Effector memory CD4-positive, alpha-beta T cell (primary cell): Measurements from ENCODE around the gene IFNG-AS1.

Source experiments
- DNase-seq, 3 donors: peaks; one replicate each; pipeline ENCODE4 v3.0.0-alpha.2; 2020
- H3K27ac ChIP-seq: 2 replicates; pipeline ENCODE4 v1.7.0; 2013; ENCODE audit warnings: mild to moderate bottlenecking, low read length, moderate library complexity; ENCODE audit not compliant: insufficient read depth, poor library complexity, severe bottlenecking
- H3K27me3 ChIP-seq: replicated peaks from 2 replicates; pipeline ENCODE4 v1.7.0; 2013; ENCODE audit warnings: mild to moderate bottlenecking, low read length; ENCODE audit not compliant: insufficient read depth, control insufficient read depth, poor library complexity, severe bottlenecking
- H3K36me3 ChIP-seq: 2 replicates; pipeline ENCODE4 v1.7.0; 2013; ENCODE audit warnings: mild to moderate bottlenecking, low read length, moderate library complexity; ENCODE audit not compliant: control insufficient read depth, insufficient read depth
- H3K4me1 ChIP-seq: 2 replicates; pipeline ENCODE4 v1.7.0; 2013; ENCODE audit warnings: low read length, mild to moderate bottlenecking; ENCODE audit not compliant: control insufficient read depth, insufficient read depth, poor library complexity, severe bottlenecking
- H3K4me3 ChIP-seq: 2 replicates; pipeline ENCODE4 v1.7.0; 2013; ENCODE audit warnings: low read length, low read depth, mild to moderate bottlenecking; ENCODE audit not compliant: insufficient read depth, poor library complexity, severe bottlenecking
- H3K9me3 ChIP-seq: 2 replicates; pipeline ENCODE4 v1.7.0; 2013; ENCODE audit warnings: mild to moderate bottlenecking, low read length, moderate library complexity; ENCODE audit not compliant: control insufficient read depth

The IFNG-AS1 gene

DNA sequence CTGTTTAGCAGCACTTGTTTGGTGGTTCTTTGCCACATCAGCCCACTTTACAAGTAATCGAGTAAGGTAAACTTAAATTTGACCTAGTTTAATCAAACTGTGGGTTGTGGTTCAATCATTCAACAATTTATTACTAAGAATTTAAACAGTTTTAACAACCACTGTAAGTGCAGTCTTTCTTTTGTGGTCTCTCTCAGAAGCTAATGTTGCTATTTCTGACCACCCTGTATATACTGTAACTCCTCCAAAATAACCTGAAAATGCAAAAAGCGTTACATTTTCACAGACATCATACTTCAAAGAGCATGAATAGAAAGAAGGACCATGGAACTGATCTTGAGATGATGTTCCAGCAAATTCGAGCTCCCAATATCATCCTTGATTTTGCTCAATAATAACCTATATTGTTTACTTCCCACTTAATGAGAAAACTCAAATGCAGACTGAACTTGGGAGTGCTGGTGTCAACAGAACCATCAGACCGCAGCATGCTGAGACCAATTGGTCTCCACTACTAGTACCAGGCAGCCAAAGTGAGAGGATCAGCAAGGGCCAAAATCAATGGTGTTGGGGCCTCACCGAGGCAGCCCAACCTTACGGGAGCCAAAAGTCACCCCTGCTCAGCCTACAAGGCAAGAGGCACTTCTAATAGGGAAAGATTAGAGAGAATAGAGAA, 22.1 kb downstream of the IFNG-AS1 start:
- DNase-seq: no peak
- no peaks in the 10 kb centered on the region for H3K27me3 ChIP-seq
- no peak overlapping the region for H3K27ac ChIP-seq

DNA sequence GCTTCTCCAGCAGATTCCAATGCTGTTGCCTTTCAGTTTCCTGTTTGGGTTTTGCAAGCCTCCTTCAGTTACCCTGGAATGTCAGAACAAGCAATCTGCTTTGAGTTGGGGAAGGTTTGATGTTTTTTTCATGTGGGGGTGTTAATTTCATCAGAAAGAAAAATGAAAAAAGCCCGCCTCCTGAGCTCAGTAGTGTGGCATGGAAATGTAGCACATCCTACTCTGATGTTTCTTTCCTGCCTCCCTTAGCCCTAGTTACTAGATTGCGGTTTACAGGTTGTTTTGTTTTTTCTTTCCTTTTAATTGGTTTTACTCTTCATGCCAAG, 22.6 kb downstream of the IFNG-AS1 start:
- no peak for DNase-seq
- no peak overlapping the region for H3K27ac ChIP-seq
- H3K4me3 ChIP-seq: no peak overlapping the region
- H3K9me3 ChIP-seq: no peaks in the 10 kb centered on the region
- no peaks in the 10 kb centered on the region for H3K27me3 ChIP-seq
- H3K4me1 ChIP-seq: no peaks in the 10 kb centered on the region
- no peaks in the 10 kb centered on the region for H3K36me3 ChIP-seq

More for the DNA sequence above, 22.1 kb downstream of the IFNG-AS1 start:
- H3K4me3 ChIP-seq: no peak overlapping the region
- no peaks in the 10 kb centered on the region for H3K4me1 ChIP-seq
- H3K9me3 ChIP-seq: no peaks in the 10 kb centered on the region
- H3K36me3 ChIP-seq: no peaks in the 10 kb centered on the region

DNA sequence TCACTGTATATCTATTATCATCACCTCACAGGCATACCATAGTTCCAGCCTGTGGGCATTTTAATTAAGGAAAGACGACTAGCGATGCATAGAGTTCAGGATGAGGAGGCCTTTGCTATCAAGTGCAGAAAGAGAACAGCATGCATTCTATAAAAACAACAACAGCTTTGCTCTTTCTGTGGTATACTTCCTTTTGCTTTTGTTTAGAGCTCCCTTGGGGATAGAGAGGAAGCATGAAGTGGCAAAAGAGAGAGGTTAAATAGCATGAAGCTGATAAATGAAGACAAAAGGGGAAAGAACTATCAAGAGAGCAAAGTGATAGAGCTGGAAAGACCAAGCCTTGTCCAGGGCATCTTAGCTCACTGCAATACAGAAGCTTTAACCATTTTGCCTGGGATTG, 23.5 kb downstream of the IFNG-AS1 start:
- no peaks in the 10 kb centered on the region for H3K36me3 ChIP-seq
- H3K27ac ChIP-seq: no peak overlapping the region
- no peaks in the 10 kb centered on the region for H3K9me3 ChIP-seq
- no peak for DNase-seq
- no peaks in the 10 kb centered on the region for H3K4me1 ChIP-seq
- no peak overlapping the region for H3K4me3 ChIP-seq
- no peaks in the 10 kb centered on the region for H3K27me3 ChIP-seq

DNA sequence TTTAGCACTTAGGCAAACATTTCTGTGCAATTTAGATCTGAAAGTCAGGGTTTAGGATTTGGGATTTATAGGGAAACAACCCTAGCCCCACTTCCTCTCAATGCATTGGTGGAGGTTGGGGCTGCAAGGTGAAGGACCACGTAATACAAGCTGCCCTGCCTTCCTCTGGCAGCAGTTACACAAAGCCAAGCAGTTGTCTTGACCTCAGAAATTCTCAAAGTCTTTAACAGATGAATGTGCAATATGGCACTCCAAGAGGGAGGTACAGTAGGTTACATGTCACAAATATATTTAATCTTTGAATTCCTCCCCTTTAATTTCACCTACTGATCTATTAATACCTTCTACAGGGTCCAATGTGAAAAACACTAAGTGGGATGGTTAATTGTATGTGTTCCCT, 23.9 kb downstream of the IFNG-AS1 start:
- Histone ChIP-seq H3K27me3 (no peaks in the 10 kb centered on the region), H3K9me3 (no peaks in the 10 kb centered on the region), H3K4me3 (no peak overlapping the region), H3K36me3 (no peaks in the 10 kb centered on the region), H3K4me1 (no peaks in the 10 kb centered on the region), H3K27ac (no peak overlapping the region)
- DNase-seq: no peak

DNA sequence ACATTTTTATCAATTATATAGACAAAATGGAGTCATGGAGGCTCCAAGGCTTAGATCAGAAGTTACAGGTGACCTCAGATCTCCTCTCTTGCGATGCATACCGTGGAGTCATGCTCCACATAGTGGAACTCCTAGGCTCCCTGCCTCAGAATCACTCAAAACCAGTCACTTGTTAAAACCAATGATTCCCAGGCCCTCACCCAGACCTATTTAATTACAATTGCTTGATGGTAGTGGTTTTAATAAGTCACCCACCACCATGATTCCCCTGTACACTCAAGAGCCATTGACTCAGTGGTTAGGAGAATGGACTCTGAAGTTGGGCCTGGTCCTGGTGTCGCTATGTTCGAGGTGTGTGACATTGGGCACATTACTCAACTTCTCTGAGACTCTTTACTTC, 26.9 kb downstream of the IFNG-AS1 start:
- Histone ChIP-seq H3K4me1 (no peaks in the 10 kb centered on the region), H3K9me3 (no peaks in the 10 kb centered on the region), H3K36me3 (no peaks in the 10 kb centered on the region), H3K4me3 (no peak overlapping the region), H3K27me3 (no peaks in the 10 kb centered on the region), H3K27ac (no peak overlapping the region)
- DNase-seq: no peak

DNA sequence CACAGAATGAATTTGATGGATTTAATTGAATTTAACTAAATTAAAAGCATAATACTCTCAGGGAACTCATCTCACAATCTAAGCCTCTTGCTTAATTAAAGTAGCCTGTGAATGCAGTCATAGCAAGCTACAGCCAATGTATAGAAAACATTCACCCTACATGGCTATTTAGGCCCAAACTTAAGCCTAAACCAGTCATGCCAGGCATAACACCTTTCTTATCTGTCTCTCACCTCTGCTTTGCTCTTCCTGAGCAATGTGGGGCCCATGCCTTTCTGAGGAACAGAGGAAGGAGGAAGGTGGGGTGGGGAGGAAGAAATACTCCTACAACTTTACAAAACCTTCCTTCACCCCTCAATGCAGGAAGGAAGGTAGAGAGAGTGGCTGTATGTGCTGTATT, 29.1 kb downstream of the IFNG-AS1 start:
- no peak for DNase-seq
- H3K27me3 ChIP-seq: no peaks in the 10 kb centered on the region
- no peaks in the 10 kb centered on the region for H3K36me3 ChIP-seq
- H3K27ac ChIP-seq: no peak overlapping the region
- H3K4me3 ChIP-seq: no peak overlapping the region
- H3K9me3 ChIP-seq: no peaks in the 10 kb centered on the region
- no peaks in the 10 kb centered on the region for H3K4me1 ChIP-seq

DNA sequence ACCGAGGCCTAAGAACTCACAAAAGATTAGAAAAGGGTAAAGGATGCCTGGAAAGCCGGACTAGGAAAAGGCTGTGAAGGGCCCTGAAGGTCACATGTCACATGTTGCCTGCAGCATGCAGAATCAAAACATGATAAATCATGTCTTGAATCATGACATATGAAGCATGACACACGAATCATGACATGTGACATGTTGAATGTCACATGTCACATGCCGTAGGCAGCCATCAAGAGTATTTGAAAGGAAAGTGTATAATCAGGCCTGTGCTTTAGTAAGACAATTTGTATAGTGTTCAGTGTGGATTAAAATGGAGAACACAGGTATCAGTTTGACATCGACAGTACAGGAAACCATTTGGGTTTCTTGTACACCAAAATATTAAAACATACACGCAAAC, 30.8 kb downstream of the IFNG-AS1 start:
- H3K36me3 ChIP-seq: no peaks in the 10 kb centered on the region
- no peaks in the 10 kb centered on the region for H3K27me3 ChIP-seq
- H3K27ac ChIP-seq: no peak overlapping the region
- no peaks in the 10 kb centered on the region for H3K4me1 ChIP-seq
- H3K9me3 ChIP-seq: no peaks in the 10 kb centered on the region
- no peak for DNase-seq
- H3K4me3 ChIP-seq: no peak overlapping the region

DNA sequence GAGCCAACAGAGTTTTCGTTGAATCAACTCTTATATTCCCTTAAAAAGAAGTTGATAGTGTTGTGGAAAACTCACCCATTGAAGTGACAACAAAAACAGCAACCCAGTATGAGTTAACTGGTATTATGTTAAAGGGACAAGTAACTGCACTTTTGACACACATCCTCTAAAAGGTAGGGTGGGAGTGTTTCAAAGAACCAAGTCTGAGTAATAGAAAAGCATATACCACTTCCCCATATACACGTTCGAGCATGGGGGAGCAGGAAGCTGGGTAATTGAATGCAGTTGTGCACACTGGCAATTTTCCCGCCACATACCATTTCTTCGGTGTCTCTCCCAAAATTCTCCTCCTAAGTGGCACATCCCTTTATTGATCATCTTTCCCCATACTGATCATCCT, 31.5 kb downstream of the IFNG-AS1 start:
- no peak for DNase-seq
- no peaks in the 10 kb centered on the region for H3K36me3 ChIP-seq
- no peaks in the 10 kb centered on the region for H3K4me1 ChIP-seq
- no peak overlapping the region for H3K27ac ChIP-seq
- H3K4me3 ChIP-seq: no peak overlapping the region
- H3K27me3 ChIP-seq: no peaks in the 10 kb centered on the region
- H3K9me3 ChIP-seq: no peaks in the 10 kb centered on the region

DNA sequence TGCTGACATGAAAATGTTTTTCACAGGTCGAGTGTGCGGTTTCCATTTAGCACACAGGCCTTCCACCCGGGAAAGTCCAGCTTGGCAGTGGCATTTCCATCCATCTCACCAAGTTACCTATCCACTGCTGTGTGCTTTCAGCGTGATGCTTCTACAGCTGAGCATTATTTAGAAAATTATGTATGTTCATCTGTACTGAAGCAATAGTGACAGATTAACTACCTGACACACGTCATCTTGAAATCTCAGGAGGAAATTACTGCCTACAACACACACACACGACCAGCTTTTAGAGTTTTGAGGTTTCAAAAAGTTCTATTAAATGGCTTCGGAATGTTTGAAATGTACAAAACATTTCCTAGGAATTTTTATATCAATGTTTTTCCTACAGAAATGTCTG, 39.4 kb downstream of the IFNG-AS1 start:
- DNase-seq: no peak
- Histone ChIP-seq H3K4me3 (no peak overlapping the region), H3K9me3 (no peaks in the 10 kb centered on the region), H3K36me3 (no peaks in the 10 kb centered on the region), H3K27ac (no peak overlapping the region), H3K4me1 (peaks cover 6% of the 10 kb centered on the region), H3K27me3 (no peaks in the 10 kb centered on the region)

DNA sequence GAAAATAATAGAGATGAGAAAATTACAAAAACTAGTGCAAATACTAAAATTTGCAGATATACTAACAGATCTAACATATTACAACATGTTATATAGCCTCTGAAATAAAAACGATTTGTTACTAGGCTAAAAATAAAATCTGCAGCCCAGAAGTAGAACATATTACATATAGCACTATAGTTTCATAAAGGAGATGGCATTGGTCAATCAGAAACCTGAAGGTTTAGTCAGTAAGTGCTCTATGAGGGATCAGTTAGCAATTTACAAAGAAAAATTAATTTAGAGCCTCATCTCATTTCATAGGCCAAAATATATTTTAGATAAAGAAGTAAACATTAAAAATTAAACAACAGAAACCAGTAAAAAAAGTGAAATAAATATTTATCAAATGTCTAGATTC, 41.0 kb downstream of the IFNG-AS1 start:
- Histone ChIP-seq H3K36me3 (no peaks in the 10 kb centered on the region), H3K27me3 (no peaks in the 10 kb centered on the region), H3K4me1 (peaks cover 6% of the 10 kb centered on the region), H3K4me3 (no peak overlapping the region), H3K9me3 (no peaks in the 10 kb centered on the region), H3K27ac (no peak overlapping the region)
- no peak for DNase-seq
